HCT116 (cell line): ENCODE results near the gene FAM76B. TPM values are rescaled to one million over a fixed set of nuclear protein-coding genes. Genes with fewer than 3 reads are reported as not detected.

Experiments used
- ATAC-seq: fragments of 200-7000 bp; cut with Tn5 transposase; 2 replicates; pipeline ENCODE4 v1.9.1; 2020; ENCODE audit warnings: mild to moderate bottlenecking, moderate library complexity
- BruUV-seq: library from RNA; stranded (reverse); fragments of 400-500 nt; replicated peaks from 2 replicates; lab custom pipeline; 2021; lab: Mats Ljungman, UMichigan
- CTCF ChIA-PET: fragments of 300-600 bp; sonication (Branson Sonifier 250); formaldehyde crosslinking; loops from one replicate; lab custom pipeline; 2021; ENCODE audit warnings: antibody characterized with exemption; lab: Charles Lee
- POLR2A ChIA-PET: fragments of 300-600, 350-600 bp; sonication (Branson Sonifier 250); formaldehyde crosslinking; loops from one replicate; lab custom pipeline; 2021; ENCODE audit warnings: antibody characterized with exemption; lab: Charles Lee
- RAD21 ChIA-PET, 2 experiments: fragments of 300-600 bp; sonication (Branson Sonifier 250); formaldehyde crosslinking; loops; one replicate each; lab custom pipeline; 2023; ENCODE audit warnings: low total read pairs in 2 of 2; ENCODE audit not compliant: uncharacterized antibody in 2 of 2, unreplicated experiment in 2 of 2, low non-redundant PET in 1 of 2; lab: Charles Lee
- DNase-seq: peaks from one replicate; pipeline ENCODE4 v3.0.0-alpha.2; 2010; ENCODE audit warnings: low read depth, low spot score
- H2AFZ ChIP-seq: fragments of 200-600 bp; shearing (Covaris generic), sonication (generic); 2 replicates; pipeline ENCODE4 v1.6.1; 2017; ENCODE audit warnings: low read depth, mixed run types, mixed read lengths, antibody characterized with exemption, low read length; ENCODE audit not compliant: poor library complexity, severe bottlenecking
- H3K27ac ChIP-seq: 2 replicates; pipeline ENCODE4 v1.5.1; 2012; ENCODE audit warnings: low read depth, low read length
- H3K27me3 ChIP-seq: fragments of 200-600 bp; sonication (generic); 2 replicates; pipeline ENCODE4 v1.6.1; 2016; ENCODE audit warnings: mixed run types, low read length, mixed read lengths; ENCODE audit not compliant: insufficient read depth
- H3K36me3 ChIP-seq, 2 experiments: fragments of 200-500 bp in 1 of 2; fragments of 200-600 bp in 1 of 2; sonication (Bioruptor generic) in 1 of 2; sonication (generic) in 1 of 2; 2 replicates each; pipeline versions ENCODE4 v1.5.1 to v1.6.1; 2014 to 2016; ENCODE audit warnings: low read length in 2 of 2, inconsistent platforms in 1 of 2, mixed read lengths in 1 of 2, mixed run types in 1 of 2; ENCODE audit not compliant: insufficient read depth in 2 of 2, control insufficient read depth in 1 of 2
- H3K4me1 ChIP-seq, 2 experiments: fragments of 200-600 bp in 1 of 2; sonication (generic) in 1 of 2; 2 replicates each; pipeline versions ENCODE4 v1.5.1 to v1.6.1; 2012 to 2017; ENCODE audit warnings: low read length in 2 of 2, inconsistent platforms in 1 of 2, mild to moderate bottlenecking in 1 of 2, mixed read lengths in 1 of 2, mixed run types in 1 of 2, moderate library complexity in 1 of 2; ENCODE audit not compliant: insufficient read depth in 2 of 2, control insufficient read depth in 1 of 2
- H3K4me2 ChIP-seq: fragments of 200-600 bp; sonication (generic); 2 replicates; pipeline ENCODE4 v1.6.1; 2017; ENCODE audit warnings: mixed run types, low read length, mixed read lengths
- H3K4me3 ChIP-seq, 2 experiments: fragments of 200-600 bp in 1 of 2; sonication (generic) in 1 of 2; replicated peaks in 1 of 2; 2 replicates each; pipeline ENCODE4 v1.5.1; 2011 to 2016; ENCODE audit warnings: low read length in 2 of 2, control low read depth in 1 of 2, low read depth in 1 of 2, mild to moderate bottlenecking in 1 of 2, mixed read lengths in 1 of 2, mixed run types in 1 of 2
- H3K79me2 ChIP-seq: fragments of 200-600 bp; sonication (generic); 2 replicates; pipeline ENCODE4 v1.6.1; 2017; ENCODE audit warnings: mild to moderate bottlenecking, mixed run types, low read length, moderate library complexity, mixed read lengths; ENCODE audit not compliant: insufficient read depth
- H3K9ac ChIP-seq: fragments of 200-600 bp; sonication (generic); 2 replicates; pipeline ENCODE4 v1.6.1; 2016; ENCODE audit warnings: low read length, mixed read lengths
- H3K9me2 ChIP-seq: fragments of 200-600 bp; sonication (generic), shearing (Covaris generic); 2 replicates; pipeline ENCODE4 v1.6.1; 2017; ENCODE audit warnings: mixed run types, mild to moderate bottlenecking, moderate library complexity; ENCODE audit not compliant: insufficient read depth
- H3K9me3 ChIP-seq, 2 experiments: fragments of 200-500 bp in 1 of 2; fragments of 200-600 bp in 1 of 2; sonication (Bioruptor generic) in 1 of 2; sonication (generic) in 1 of 2; 2 replicates each; pipeline ENCODE4 v1.6.1; 2014 to 2017; ENCODE audit warnings: low read length in 2 of 2, mixed read lengths in 2 of 2, inconsistent platforms in 1 of 2, low read depth in 1 of 2, mild to moderate bottlenecking in 1 of 2, mixed run types in 1 of 2, moderate library complexity in 1 of 2; ENCODE audit not compliant: control insufficient read depth in 1 of 2, insufficient read depth in 1 of 2
- H4K20me1 ChIP-seq: fragments of 200-600 bp; sonication (generic), shearing (Covaris generic); 2 replicates; pipeline ENCODE4 v1.6.1; 2017; ENCODE audit warnings: mixed run types, mild to moderate bottlenecking, moderate library complexity; ENCODE audit not compliant: insufficient read depth
- CBX3 ChIP-seq: IDR thresholded peaks from 2 replicates; pipeline ENCODE4 v1.6.1; 2012; ENCODE audit warnings: low read depth
- CEBPB ChIP-seq: IDR thresholded peaks from 2 replicates; pipeline ENCODE4 v1.6.1; 2012; ENCODE audit warnings: low read depth
- EGR1 ChIP-seq: IDR thresholded peaks from 2 replicates; pipeline ENCODE4 v1.6.1; 2012; ENCODE audit warnings: low read depth
- ELF1 ChIP-seq: IDR thresholded peaks from 2 replicates; pipeline ENCODE4 v1.6.1; 2012; ENCODE audit warnings: low read depth, borderline replicate concordance
- EZH2 ChIP-seq: fragments of 200-600 bp; sonication (generic); IDR thresholded peaks from 2 replicates; pipeline ENCODE4 v1.6.1; 2017; ENCODE audit warnings: antibody characterized with exemption, mixed run types
- EZH2phosphoT487 ChIP-seq: fragments of 200-600 bp; IDR thresholded peaks from 2 replicates; pipeline ENCODE4 v1.6.1; 2018; ENCODE audit warnings: antibody characterized with exemption, borderline replicate concordance
- FOSL1 ChIP-seq: IDR thresholded peaks from 2 replicates; pipeline ENCODE4 v1.6.1; 2012; ENCODE audit warnings: low read depth
- JUND ChIP-seq: IDR thresholded peaks from 2 replicates; pipeline ENCODE4 v1.6.1; 2012
- POLR2A ChIP-seq: IDR thresholded peaks from 2 replicates; pipeline ENCODE4 v1.7.0; 2011; ENCODE audit warnings: borderline replicate concordance; ENCODE audit not compliant: insufficient read depth, insufficient read length; ENCODE audit errors: extremely low read depth
- RAD21 ChIP-seq: IDR thresholded peaks from 2 replicates; pipeline ENCODE4 v1.6.1; 2012; ENCODE audit warnings: low read depth, mild to moderate bottlenecking
- SIN3A ChIP-seq: IDR thresholded peaks from 2 replicates; pipeline ENCODE4 v1.6.1; 2012; ENCODE audit warnings: low read depth
- SRF ChIP-seq: IDR thresholded peaks from 2 replicates; pipeline ENCODE4 v1.6.1; 2012; ENCODE audit warnings: low read depth
- TCF7L2 ChIP-seq: IDR thresholded peaks from 2 replicates; pipeline ENCODE4 v1.7.0; 2011; ENCODE audit warnings: borderline replicate concordance, inconsistent platforms; ENCODE audit not compliant: insufficient read depth, insufficient read length; ENCODE audit errors: extremely low read depth
- YY1 ChIP-seq: IDR thresholded peaks from 2 replicates; pipeline ENCODE4 v1.6.1; 2011; ENCODE audit warnings: low read length, low read depth, moderate library complexity, mild to moderate bottlenecking; ENCODE audit not compliant: insufficient replicate concordance; ENCODE audit errors: extremely low read depth
- ZFX ChIP-seq: fragments of 450-650 bp; IDR thresholded peaks from 2 replicates; pipeline ENCODE4 v1.6.1; 2017
- ZNF274 ChIP-seq: fragments of 200-500 bp; sonication (Bioruptor generic); IDR thresholded peaks from 2 replicates; pipeline ENCODE4 v1.6.1; 2014; ENCODE audit warnings: mild to moderate bottlenecking, low read depth, low read length, inconsistent platforms
- intact Hi-C: fragments of 100-400 bp; cut with micrococcal nuclease; formaldehyde crosslinking; loops from 2 replicates; pipeline ENCODE4 v1.10.0; 2022
- total RNA-seq: library from RNA; stranded (reverse); gene quantifications from one replicate; pipeline ENCODE4 v1.2.1, GENCODE V29; 2021; ENCODE audit not compliant: unreplicated experiment
- TF ChIP-seq, protein P1 (sequence below), 3 experiments: fragments of 200-600 bp in 1 of 3; sonication (generic) in 1 of 3; IDR thresholded peaks in 2 of 3; conservative IDR thresholded peaks in 1 of 3; 2 replicates each; pipeline ENCODE4 v1.5.1; 2012 to 2017; ENCODE audit warnings: low read depth in 2 of 3, low read length in 2 of 3, antibody characterized with exemption in 1 of 3, borderline replicate concordance in 1 of 3, control low read depth in 1 of 3, mild to moderate bottlenecking in 1 of 3, mixed read lengths in 1 of 3, mixed run types in 1 of 3, moderate library complexity in 1 of 3; ENCODE audit not compliant: insufficient read depth in 1 of 3
- TF ChIP-seq, protein P2 (sequence below): IDR thresholded peaks from 2 replicates; pipeline ENCODE4 v1.6.1; 2012
- TF ChIP-seq, protein P3 (sequence below): IDR thresholded peaks from 2 replicates; pipeline ENCODE4 v1.6.1; 2012; ENCODE audit warnings: low read depth

Gene FAM76B
- total RNA-seq, 1 experiment from 2014 or later = 27.5 TPM

DNA sequence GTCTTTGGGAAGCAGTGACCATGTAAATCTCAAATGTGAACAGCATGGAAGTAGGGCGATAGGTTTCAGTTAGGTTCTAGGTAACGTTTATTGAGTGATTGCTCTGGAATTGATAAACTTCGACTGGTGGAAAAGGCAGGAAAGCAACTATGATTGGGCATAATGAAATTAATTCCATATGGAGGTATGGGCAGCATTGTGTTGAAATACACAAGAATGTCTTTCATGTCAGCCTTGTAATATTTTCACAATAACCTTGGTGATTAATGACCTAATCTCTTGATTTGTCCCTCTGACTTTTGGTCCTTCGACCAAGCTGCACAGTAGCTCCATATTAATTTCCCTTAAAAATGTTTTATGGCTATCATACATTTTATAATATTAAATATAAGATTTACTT, 3.5 kb upstream of the FAM76B start:
- no TSS peak for BruUV-seq
- H3K9ac ChIP-seq = no peak overlapping the region
- no peak for TF ChIP-seq SRF
- no peak for TF ChIP-seq EZH2phosphoT487
- TF ChIP-seq POLR2A = no peak
- TF ChIP-seq EGR1 = no peak
- TF ChIP-seq CEBPB = no peak
- no peak for TF ChIP-seq FOSL1
- no peak for TF ChIP-seq JUND
- TF ChIP-seq, protein P1, sequence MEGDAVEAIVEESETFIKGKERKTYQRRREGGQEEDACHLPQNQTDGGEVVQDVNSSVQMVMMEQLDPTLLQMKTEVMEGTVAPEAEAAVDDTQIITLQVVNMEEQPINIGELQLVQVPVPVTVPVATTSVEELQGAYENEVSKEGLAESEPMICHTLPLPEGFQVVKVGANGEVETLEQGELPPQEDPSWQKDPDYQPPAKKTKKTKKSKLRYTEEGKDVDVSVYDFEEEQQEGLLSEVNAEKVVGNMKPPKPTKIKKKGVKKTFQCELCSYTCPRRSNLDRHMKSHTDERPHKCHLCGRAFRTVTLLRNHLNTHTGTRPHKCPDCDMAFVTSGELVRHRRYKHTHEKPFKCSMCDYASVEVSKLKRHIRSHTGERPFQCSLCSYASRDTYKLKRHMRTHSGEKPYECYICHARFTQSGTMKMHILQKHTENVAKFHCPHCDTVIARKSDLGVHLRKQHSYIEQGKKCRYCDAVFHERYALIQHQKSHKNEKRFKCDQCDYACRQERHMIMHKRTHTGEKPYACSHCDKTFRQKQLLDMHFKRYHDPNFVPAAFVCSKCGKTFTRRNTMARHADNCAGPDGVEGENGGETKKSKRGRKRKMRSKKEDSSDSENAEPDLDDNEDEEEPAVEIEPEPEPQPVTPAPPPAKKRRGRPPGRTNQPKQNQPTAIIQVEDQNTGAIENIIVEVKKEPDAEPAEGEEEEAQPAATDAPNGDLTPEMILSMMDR (IDR thresholded peaks at IDR 0.05 in 2 of 3, conservative IDR thresholded peaks at IDR 0.05 in 1 of 3; ENCODE audit: borderline replicate concordance in 1 of 3, insufficient read depth in 1 of 3, low read depth in 2 of 3, low read length in 2 of 3) = no peak
- no peak for TF ChIP-seq CBX3
- TF ChIP-seq EZH2 = no peak
- TF ChIP-seq ZFX = no peak
- TF ChIP-seq ZNF274 = no peak
- TF ChIP-seq ELF1 = no peak
- TF ChIP-seq, protein P2, sequence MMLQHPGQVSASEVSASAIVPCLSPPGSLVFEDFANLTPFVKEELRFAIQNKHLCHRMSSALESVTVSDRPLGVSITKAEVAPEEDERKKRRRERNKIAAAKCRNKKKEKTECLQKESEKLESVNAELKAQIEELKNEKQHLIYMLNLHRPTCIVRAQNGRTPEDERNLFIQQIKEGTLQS = no peak
- TF ChIP-seq SIN3A = no peak
- TF ChIP-seq TCF7L2 = no peak
- TF ChIP-seq, protein P3, sequence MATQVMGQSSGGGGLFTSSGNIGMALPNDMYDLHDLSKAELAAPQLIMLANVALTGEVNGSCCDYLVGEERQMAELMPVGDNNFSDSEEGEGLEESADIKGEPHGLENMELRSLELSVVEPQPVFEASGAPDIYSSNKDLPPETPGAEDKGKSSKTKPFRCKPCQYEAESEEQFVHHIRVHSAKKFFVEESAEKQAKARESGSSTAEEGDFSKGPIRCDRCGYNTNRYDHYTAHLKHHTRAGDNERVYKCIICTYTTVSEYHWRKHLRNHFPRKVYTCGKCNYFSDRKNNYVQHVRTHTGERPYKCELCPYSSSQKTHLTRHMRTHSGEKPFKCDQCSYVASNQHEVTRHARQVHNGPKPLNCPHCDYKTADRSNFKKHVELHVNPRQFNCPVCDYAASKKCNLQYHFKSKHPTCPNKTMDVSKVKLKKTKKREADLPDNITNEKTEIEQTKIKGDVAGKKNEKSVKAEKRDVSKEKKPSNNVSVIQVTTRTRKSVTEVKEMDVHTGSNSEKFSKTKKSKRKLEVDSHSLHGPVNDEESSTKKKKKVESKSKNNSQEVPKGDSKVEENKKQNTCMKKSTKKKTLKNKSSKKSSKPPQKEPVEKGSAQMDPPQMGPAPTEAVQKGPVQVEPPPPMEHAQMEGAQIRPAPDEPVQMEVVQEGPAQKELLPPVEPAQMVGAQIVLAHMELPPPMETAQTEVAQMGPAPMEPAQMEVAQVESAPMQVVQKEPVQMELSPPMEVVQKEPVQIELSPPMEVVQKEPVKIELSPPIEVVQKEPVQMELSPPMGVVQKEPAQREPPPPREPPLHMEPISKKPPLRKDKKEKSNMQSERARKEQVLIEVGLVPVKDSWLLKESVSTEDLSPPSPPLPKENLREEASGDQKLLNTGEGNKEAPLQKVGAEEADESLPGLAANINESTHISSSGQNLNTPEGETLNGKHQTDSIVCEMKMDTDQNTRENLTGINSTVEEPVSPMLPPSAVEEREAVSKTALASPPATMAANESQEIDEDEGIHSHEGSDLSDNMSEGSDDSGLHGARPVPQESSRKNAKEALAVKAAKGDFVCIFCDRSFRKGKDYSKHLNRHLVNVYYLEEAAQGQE = no peak
- TF ChIP-seq YY1 = no peak
- TF ChIP-seq RAD21 = no peak
- TF ChIP-seq, all 23 proteins: peak for 0
- Histone ChIP-seq H3K4me3 (no peak overlapping the region), H4K20me1 (no peaks in the 10 kb centered on the region; the same call in 1 of the 2 replicates), H3K9me2 (no peaks in the 10 kb centered on the region), H3K9me3 (no peaks in the 10 kb centered on the region), H3K36me3 (no peaks in the 10 kb centered on the region), H3K4me1 (peaks cover 5 to 15% of the 10 kb centered on the region in 2 experiments; a peak in 3 of 4 replicates), H3K27me3 (no peaks in the 10 kb centered on the region), H3K4me2 (no peak overlapping the region), H3K27ac (no peak overlapping the region), H3K79me2 (peaks cover 72% of the 10 kb centered on the region), H2AFZ (no peak overlapping the region)
- intact Hi-C loops = loop anchor here (5.0 kb wide), 1 partner anchor 599 kb away; the partner anchor contains the start of gene JRKL
- no peak for ATAC-seq
- ChIA-PET RAD21 (no interaction called here), CTCF (interaction anchor here (1.0 kb wide), 1 partner anchor 642 kb away, joined by 3 read pairs; no protein-coding TSS in a partner anchor), POLR2A (no interaction called here)
- no peak for DNase-seq
